HG03196 (cell line): ENCODE data around the gene ALG14.
"Not testable (repeated sequence)": the region's sequence is repeated elsewhere in the genome, so short reads cannot be mapped to it uniquely, and the experiment has no call there.

Source experiments
- ATAC-seq: cut with Tn5 transposase; IDR thresholded peaks from one replicate; pipeline ENCODE4 v1.9.1; 2021; ENCODE audit not compliant: unreplicated experiment

ALG14 gene

GRCh38 chr1:95072532-95073419 is at the start of gene ALG14:
Gene ALG14, minus strand, starts transcription at chr1:95072951. Its CDS starts 53 bp downstream, at chr1:95072898.
- ATAC-seq: peak; percentile 99

DNA sequence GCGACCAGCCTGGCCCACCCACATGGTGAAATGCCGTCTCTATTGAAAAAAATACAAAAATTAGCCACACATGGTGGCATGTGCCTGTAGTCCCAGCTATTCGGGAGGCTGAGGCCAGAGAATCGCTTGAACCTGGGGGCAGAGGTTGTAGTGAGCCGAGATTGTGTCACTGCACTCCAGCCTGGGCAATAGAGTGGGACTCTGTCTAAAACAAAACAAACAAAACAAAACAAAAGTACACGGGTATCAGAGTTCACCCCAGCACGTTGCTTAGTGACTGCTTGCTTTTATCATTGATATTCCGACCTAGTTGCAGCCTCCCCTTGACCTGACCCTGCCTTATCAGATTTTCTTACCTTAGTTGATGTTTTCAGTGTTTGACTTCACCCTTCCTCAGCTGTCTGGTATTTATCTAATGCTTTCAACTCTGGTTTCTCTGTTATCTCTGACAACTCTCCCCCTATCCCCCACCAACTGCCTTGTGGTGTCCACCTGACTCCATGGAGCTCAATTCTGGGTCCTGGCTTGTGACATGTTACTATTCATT is 49.5 kb upstream of the ALG14 start:
- no peak for ATAC-seq

GRCh38 chr1:95119273-95119672 is 46.5 kb upstream of the ALG14 start:
- ATAC-seq: no peak

- ATAC-seq: no peak
Measured at GRCh38 chr1:95118710-95119109, 46.0 kb upstream of the ALG14 start.

DNA sequence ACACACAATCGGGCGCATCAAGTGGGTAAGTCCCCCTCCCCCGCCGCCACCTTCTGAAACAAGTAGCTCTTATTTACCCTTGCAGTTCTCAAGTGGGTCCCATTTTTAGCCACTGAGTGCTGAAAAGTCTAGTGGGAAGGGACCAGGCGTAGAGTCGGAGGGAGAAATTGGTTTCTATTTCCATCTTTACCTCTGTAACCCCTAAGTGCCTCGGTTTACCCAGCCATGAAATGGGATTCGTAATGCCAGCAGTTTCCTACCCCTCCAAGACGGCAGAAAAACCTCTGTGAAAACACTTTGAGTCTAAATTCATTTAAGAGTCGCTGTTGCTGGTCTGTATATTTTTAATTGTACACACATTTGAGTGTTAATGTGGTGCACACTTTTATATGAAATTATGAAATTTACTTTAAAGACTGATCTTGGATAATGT is 45.3 kb upstream of the ALG14 start:
- no peak for ATAC-seq

- ATAC-seq: peak; percentile 53
Measured at GRCh38 chr1:95117207-95118066, 44.7 kb upstream of the ALG14 start, which contains the start of gene TLCD4. Gene TLCD4, plus strand, starts transcription at chr1:95117355. Its CDS starts 26,547 bp downstream, at chr1:95143902.

DNA sequence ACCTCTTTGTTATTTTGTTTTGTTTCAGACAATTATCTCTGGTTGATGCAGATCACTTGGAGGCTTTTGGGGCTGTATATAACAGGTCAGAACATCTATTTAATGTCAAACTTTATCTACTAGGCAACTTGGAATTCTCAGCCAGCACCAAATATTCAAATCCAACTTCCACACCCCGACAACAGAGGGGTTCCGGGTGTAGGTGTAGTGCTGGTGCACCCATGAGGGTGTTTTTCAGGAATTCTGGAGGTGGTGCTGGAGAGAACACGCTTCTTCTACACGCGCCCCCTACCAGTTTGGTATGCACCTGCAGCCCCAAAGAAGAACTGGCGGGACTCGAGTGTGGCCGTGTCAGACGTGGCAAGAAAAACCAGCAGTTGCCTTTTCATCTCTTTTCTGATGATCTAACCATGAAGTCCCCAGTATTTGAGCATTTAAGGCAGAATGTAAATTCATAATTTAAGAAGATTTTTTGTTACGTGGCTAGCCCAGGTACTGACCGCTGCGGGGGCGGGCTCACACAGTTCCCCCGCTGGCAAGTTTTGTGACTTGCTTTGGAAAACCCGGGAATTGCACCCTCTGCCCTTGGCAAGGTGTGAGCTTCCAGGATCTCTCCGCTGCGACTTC is 43.9 kb upstream of the ALG14 start:
- ATAC-seq: peak; percentile 62

- no peak for ATAC-seq
Measured at GRCh38 chr1:95115708-95116137, 43.0 kb upstream of the ALG14 start.

DNA sequence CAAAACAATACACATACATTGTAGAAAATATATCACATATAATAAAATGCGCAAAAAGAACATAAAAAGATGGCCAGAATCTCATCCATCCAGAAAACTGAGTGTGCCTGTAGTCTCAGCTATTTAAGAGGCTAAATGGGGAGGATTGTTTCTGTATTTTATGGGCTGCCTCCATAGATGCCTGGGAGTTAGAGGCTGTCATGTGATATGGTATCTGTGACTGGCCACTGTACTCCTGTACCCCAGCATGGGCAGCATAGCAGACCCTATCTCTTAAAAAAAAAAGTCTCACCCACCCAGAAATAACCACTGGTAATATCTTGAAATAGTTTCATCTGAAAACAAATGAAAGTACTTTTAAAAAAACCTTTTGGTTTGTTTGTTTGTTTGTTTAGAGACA is 40.9 kb upstream of the ALG14 start:
- ATAC-seq: no peak

DNA sequence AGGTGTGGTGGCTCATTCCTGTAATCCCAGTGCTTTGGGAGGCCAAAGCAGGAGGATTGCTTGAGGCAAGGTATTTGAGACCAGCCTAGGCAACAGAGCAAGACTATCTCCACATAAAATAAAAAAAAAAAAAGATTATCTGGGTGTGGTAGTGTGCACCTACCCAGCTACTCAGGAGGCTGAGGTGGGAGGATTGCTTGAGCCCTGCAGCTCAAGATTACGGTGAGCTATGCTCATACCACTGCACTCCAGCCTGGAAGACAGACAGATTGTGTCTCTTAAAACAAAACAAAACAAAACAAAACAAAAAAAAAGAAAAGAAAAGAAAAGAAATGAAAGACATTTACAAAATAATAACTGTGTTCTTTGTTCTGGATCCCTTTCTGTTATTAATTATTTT is 38.3 kb upstream of the ALG14 start:
- ATAC-seq: no peak

- ATAC-seq: no peak
Measured at GRCh38 chr1:95108792-95109191, 36.0 kb upstream of the ALG14 start.

GRCh38 chr1:95098196-95098595 is 25.4 kb upstream of the ALG14 start:
- no peak for ATAC-seq

DNA sequence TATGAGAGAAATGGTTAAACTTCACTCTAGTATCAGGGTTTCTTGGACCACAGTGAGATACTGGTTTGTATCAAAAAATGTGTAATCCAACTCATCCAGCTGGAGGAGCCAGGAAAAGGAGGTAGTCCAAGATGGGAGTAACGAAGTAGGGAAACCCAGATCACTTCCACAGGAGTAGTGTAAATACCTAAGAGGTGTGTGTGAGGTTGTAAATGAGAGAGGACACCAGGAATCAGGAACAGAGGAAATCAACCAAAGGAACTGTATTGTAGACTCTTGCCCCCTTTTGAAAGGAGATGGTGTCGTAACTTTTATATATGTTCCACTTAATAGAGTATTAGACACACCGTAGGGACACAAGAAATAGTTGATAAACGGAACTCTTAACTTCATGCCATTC is 24.7 kb upstream of the ALG14 start:
- no peak for ATAC-seq

- ATAC-seq: no peak
Measured at GRCh38 chr1:95096218-95096841, 23.6 kb upstream of the ALG14 start.

DNA sequence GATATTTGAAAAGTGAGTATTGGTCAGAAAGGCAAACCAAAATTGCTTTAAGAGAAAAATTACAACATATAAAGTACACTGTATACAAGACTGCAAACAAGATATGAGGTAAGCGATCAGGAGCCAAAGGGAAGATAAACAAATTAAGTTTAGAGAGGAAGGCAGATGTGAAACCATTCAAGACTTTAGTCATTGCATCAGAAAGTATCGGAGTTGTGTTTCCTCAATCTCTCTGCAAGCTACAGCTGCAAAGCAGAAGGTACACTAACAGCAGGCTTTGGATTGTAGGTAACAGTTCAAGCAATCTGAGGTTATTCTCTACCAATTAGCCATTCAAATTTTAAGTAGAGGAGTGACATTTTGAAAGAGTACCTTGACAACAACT is 23.1 kb upstream of the ALG14 start:
- ATAC-seq: peak; percentile 86

GRCh38 chr1:95094923-95095322 is 22.2 kb upstream of the ALG14 start:
- ATAC-seq: no peak

GRCh38 chr1:95093296-95093695 is 20.5 kb upstream of the ALG14 start:
- no peak for ATAC-seq

DNA sequence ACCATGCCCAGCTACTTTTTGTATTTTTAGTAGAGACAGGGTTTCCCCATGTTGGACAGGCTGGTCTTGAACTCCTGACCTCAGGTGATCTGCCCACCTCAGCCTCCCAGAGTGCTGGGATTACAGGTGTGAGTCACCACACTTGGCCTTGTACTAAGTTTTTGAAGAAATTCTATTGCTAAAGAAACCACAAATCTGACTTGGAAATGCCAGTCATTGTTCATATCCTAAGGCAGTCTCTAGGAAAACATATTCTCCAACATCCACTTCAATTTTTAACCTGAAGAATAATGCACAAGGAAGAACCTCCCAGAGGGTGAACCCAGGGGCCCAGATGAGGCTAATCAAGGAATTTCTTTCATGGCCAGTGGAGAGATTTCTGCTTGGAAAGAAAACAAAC is 20.1 kb upstream of the ALG14 start:
- not testable (repeated sequence) for ATAC-seq

- ATAC-seq: not testable (repeated sequence)
Measured at GRCh38 chr1:95091290-95091689, 18.5 kb upstream of the ALG14 start.

- no peak for ATAC-seq
Measured at GRCh38 chr1:95089650-95090287, 17.0 kb upstream of the ALG14 start.
